ELR (cell line): Measurements from ENCODE around the gene CORO6.

ENCODE experiments used
- DNase-seq: peaks from one replicate; pipeline ENCODE4 v3.0.0-alpha.2; 2015; ENCODE audit warnings: low read depth

Gene CORO6

DNA sequence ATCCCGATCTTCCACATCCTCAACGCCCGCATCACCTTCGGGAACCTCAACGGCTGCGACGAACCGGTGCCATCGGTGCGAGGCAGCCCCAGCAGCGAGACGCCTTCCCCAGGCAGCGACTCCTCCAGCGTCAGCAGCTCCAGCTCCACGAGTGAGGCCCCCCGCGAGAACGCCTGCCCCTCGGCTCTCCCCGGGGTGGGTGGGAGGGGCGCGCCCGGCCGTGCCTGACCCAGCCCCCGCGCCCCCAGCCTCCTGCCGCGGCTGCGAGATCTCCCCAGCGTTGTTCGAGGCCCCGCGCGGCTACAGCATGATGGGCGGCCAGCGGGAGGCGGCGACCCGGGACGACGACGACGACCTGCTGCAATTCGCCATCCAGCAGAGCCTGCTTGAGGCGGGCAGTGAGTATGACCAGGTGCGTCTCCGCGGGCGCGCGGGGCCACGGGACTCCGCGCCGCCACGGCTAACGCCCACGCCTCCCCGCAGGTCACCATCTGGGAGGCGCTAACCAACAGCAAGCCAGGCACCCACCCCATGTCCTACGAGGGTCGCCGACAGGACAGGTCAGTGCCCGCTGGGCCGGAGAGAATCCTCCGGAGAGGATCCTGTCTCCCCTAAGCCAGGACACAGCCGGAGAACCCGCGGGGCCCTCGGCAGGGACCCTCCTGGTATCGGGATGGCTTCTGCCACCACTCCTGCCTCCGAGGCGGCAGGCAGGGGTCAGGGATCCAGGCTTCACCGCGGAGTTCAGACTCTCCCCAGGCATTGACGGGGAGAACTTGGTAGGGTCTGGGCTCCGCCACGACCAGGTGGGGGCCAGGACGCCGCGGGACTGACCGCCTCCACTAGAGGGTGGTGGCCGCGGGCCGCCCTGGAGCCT is 10.1 kb downstream of the CORO6 start:
- no peak for DNase-seq

DNA sequence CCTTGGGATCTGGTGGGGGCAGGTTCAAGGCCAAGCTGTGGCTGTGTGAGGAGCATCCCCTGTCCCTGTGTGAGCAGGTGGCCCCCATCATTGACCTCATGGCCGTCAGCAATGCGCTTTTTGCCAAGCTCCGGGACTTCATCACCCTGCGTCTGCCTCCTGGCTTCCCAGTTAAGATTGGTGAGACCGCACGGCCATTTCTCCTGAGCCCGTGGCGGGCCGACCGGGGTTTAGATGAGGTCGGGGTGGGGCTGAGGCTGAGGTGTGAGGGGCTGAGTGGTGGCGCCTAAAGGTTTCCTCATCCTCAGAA is 10.7 kb downstream of the CORO6 start:
- DNase-seq = no peak

DNA sequence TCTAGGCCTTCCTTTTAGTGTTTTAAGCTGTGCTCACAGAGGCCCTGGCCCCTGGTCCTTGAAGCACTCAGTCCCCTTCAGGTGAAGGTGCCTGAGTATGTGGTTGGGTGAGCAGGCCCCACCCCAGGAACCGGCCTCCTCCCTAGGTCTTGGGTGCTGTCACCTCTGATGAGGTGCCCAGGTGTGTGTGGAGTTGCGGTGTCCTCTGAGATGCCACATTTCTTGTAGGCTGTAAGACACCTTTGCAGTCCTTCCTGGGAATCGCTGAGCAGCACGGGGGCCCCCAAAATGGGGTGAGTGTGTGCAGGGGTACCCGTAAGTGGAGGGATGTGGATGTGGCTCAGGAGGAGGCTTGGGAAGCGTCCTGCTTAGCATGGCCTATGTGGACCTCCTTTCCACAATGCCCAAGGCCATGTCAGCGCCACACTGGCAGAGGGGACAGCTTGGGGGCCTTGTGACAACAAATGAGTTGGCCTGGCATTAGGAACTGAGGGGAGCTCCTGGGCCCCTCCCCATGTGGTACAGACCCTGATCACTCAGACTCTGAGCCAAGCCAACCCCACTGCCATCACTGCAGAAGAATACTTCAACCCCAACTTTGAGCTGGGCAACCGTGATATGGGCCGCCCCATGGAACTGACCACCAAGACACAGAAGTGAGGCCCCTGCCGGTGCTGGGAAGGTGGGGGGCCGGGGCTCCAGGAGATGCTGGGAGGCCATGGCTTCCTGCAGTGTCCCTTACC is 11.2 kb downstream of the CORO6 start:
- no peak for DNase-seq

GRCh38 chr17:29610395-29610794 is 12.3 kb downstream of the CORO6 start:
- DNase-seq = no peak

GRCh38 chr17:29608986-29609385 is 13.7 kb downstream of the CORO6 start:
- no peak for DNase-seq

DNA sequence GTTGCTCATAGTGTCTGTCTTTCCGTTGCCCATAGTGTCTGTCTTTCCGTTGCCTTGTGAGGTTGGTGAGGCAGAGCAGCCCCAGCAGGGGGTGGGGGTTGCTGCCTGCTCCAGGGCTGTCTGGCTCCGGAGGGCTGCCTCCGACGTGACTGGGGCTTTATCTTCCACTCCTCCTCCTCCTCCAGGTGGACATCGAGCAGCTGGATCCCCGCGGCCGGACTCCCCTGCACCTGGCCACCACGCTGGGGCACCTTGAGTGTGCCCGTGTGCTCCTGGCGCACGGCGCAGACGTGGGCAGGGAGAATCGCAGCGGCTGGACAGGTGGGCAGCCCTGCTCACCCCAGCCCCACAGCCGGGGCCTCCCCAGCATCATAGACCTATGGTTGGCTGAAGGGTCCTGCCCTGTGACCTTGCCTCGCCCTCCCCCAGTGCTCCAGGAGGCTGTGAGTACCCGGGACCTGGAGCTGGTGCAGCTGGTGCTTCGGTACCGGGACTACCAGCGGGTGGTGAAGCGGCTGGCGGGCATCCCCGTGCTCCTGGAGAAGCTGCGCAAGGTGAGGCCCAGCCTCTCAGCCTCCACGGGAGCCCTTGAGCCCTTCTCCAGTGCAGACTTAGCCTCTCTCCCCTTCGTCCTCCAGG is 15.0 kb downstream of the CORO6 start:
- no peak for DNase-seq

- no peak for DNase-seq
Observed at GRCh38 chr17:29603109-29603674, 19.5 kb downstream of the CORO6 start.

DNA sequence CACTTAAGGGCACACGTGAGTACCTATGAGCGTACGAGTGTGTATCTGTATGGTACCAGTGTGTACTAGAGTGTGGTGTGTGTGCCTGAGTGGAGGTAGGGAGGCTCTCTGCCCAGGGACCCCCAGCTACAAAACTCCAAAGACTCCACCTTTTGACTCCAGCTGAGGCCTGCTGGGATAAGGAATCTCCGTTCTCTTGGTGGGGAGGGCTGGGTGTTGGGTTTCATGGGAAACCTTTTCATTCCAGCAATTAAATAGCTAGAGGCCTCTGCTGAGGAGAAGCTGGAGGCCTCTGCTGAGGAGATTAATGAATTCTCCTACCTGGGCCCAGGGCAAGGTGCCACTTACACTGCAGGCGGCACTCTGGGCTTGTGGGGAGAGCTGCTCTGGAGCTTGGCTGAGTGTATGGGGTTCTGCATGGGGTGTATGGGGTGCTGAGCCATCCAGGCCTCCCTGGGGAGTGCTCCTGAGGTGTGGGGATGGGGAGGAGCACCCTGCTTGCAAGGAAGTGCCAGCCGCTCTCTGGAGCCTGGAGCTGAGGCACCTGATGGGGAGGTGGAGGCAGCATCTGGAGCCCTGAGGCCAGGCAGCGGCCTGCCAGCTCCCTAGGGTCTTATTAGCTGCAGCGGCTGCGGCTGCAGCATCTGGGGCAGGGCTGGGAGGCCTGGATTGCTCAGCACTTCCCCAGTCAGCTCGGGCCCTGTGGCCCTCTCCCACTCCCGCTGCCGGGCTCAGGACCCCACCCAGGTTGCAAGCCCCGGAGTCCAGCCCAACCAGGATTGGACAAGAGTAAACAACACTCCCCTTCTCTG is 25.1 kb downstream of the CORO6 start:
- DNase-seq = no peak

DNA sequence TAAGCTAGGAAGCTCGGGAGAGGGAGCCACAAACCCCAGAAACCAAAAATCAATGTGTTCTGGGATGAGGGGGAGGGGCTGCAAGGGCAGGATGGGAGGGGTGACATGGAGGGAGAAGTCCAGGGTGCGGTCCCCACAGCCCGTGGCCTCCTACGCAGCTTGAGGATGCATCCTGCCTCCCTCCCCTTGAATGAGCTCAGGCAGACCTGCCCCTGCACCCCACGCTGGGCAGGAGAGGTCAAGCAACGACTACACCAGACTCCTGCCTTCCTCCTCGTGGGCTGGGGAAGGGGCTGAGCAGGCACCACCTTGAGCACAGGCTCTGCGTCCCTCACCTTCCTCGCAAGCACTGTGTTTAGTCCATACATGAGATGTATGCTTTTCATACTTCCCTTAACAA is 25.9 kb downstream of the CORO6 start:
- DNase-seq = no peak

DNA sequence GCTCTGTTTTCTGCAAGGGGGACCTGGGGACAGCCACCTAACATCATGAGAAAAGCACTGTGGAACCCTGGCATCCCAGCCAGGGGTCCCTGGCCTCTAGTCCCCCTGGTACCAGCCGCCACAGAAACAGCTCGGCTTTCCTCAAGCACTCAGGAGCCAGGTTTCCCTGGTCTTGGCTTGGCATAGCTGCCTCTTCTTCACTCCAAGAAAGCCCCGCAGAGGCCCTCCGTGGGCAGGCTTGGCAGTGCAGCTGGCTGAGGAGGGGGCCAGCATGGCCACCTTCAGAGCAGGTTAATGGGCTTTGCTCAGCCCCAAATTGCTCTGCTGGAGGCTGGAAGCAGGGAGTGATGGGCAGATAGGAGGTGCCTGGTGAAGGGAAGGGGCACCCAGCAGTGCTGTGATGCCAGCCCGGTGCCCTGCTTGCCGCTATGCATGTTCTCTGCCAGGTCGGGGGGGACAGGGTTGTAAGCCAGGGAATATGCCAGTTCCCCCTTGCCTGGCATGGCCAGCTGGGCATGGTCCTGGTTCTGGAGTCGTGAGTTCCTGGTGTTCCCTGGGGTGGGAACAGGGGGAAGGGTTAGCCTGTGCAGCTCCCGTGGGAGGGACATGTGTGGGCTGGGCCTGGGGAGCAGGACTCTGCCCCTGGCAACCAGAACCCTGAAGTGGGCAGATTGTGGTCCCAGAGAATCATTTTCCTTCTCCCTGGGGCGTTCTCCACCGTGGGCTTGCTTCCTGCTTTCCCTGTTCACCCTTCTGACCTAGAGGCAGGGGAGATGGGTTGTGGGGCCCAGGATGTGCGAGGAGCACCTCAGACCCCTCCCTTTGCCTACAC is 26.6 kb downstream of the CORO6 start:
- no peak for DNase-seq

GRCh38 chr17:29595107-29595942 is 27.4 kb downstream of the CORO6 start:
- no peak for DNase-seq

DNA sequence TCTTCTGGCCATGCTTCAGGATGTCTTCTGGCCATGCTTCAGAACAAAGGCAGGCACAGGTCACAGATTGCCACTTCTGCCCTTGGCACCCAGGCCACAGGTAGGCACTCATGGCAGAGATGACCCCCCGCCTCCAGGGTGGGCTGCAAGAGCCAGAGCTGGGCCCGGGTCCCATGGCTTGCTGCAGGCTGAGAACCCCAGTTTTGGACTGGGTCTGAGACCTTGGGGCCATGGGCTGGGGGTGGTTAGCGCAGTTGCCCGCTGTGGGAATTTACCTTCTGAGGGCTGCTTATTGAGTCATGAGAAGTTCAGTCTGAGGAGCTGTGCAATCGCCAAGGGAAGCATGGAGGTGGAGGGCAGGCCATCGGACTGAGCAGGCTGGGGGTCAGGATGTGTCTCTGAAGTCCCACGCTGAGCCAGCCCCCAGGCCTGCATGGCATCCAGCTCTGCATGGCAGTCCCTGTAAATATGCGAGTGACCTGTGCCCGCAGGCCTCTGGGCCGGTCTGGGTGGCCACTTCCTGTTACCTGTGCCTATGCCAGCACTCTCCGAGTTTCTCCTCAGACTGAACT is 28.1 kb downstream of the CORO6 start:
- DNase-seq = no peak

GRCh38 chr17:29593591-29594518 is 28.9 kb downstream of the CORO6 start:
- DNase-seq = peak; percentile 43

DNA sequence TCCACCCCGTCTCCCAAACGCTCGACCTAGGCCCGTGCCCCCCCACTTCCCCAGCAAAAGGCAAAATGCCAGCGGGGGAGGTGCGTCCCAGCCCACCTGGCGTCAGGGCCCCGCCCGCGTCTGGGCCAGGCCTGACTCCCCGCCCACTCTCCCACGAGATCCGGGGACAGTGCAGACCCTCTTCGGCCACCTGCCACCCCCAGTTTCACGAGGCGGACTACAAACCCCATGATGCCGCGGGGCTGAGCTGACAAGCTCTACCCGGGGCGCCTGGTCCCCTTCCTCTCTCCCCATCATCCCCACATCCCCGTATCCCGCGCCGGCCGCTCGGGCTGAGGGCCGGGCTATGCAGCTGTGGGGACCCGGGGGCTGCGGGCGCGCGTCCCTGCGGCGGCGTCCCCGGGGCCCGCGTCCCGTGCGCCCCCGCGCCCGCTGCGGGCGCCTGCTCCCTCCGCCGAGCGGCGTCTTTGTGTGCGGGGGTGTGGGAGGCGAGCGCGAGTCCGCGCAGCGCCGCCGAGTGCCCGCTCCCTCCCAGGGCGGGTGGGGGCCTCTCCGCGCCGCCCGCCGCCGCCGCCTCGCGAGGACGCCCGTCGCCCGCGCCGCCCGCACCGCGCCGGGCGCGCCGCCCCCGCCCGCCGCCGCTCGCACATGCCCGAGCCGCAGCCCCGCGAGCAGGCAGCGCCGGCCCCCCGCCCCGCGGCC is 29.7 kb downstream of the CORO6 start, which contains the start of gene ANKRD13B:
ANKRD13B (plus strand) TSS at position 283 of the 702 bp plus-strand sequence. CDS start 490 bp downstream, outside the sequence.
- peak; percentile 49 for DNase-seq

DNA sequence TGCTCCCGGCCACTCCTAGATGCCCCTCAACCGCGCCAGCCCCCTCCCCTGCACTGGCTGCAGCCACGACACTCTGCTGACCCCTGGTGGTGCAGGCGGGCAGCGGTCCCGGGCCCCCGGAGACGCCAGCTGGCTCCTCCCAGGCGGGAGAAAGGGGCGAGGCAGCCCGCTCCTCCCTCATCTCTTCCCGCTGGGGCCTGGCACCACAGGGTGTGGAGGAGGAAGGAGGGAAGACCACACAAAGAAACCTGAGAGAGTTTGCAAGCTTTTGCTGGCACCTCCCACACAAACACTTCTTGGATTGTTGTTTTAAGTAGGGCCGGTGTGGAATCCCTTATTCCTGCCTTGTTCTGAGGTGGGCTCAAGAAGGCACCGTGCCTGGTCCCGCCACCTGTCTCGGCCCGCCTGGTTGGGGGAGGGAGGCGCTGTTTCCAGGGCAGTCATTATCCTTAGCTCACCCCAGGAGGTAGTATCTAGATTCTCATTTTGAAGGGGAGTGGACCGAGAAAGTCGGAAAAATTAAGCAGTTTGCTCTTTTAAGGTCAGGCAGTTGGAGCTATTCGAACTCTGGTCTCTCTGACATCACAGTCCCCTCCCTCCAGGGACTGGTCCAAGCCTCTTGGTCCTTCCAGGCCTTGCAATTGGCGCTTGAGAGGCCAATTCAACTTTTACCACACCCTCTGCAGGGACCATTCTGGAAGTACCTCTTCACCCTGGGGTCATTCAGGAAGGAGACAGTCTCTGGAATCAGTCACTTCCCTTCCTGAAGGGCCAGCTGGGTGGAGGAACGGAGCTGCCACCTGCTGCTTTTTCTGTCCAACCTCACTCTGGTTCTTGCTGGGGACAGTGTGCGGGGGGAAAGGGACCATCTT is 30.7 kb downstream of the CORO6 start:
- peak; percentile 86 for DNase-seq

- DNase-seq = peak; percentile 71
Observed at GRCh38 chr17:29591146-29591736, 31.5 kb downstream of the CORO6 start.
